ENCODE data around the gene STRN. TPM values are rescaled to one million over a fixed set of nuclear protein-coding genes. Genes with fewer than 3 reads are reported as not detected.

STRN gene
- total and polyA plus RNA-seq, 10 of the 15 experiments (the other 5 are each of a cell fraction or from before 2014, with no cell fraction given), result 1.00 to 19.2 (median 9.1) TPM

GRCh38 chr2:36805635-36806224 lies 160.6 kb downstream of the STRN start:
- Histone ChIP-seq H3K27me3 (replicated peaks in 1 of 2; ENCODE audit: control insufficient read depth in 2 of 2, insufficient read depth in 2 of 2, low read length in 1 of 2) (peaks cover 0 to 1% of the 10 kb centered on the region in 2 experiments; a peak in 2 of 4 replicates), H3K4me3 (no peak overlapping the region), H4K20me1 (ENCODE audit: control insufficient read depth, insufficient read depth) (no peaks in the 10 kb centered on the region), H3K79me2 (ENCODE audit: control insufficient read depth, insufficient read depth, low read length) (no peaks in the 10 kb centered on the region), H3K9ac (ENCODE audit: control insufficient read depth, insufficient read depth, low read length) (no peak overlapping the region), H3K4me1 (ENCODE audit: control insufficient read depth, insufficient read depth, low read length) (no peaks in the 10 kb centered on the region), H3K4me2 (ENCODE audit: control insufficient read depth, insufficient read depth) (no peak overlapping the region), H3K36me3 (ENCODE audit: control insufficient read depth in 2 of 2, insufficient read depth in 2 of 2, low read length in 1 of 2) (no peaks in the 10 kb centered on the region), H2AFZ (ENCODE audit: control insufficient read depth, low read depth, low read length) (no peak overlapping the region), H3K9me3 (replicated peaks; ENCODE audit: control insufficient read depth, insufficient read depth, low read length) (no peaks in the 10 kb centered on the region), H3K27ac (ENCODE audit: control insufficient read depth, insufficient read depth) (no peak overlapping the region)
- no TSS peak for BruUV-seq (replicated peaks)
- WGBS (ENCODE audit: insufficient coverage, insufficient replicate concordance, low lambda C conversion rate, missing lambda C conversion rate), result 13% methylated on average over 11 of the region's 11 CpGs
- SMC1A ChIA-PET (ENCODE audit: uncharacterized antibody, unreplicated experiment), result interaction anchor here (0.9 to 2.0 kb wide), 2 partner anchors 18 to 114 kb away, joined by 4 to 5 read pairs; no protein-coding TSS in a partner anchor
- DNase-seq (ENCODE audit: low read depth, low spot score) (no peak), FAIRE-seq (no peak), ATAC-seq (peak; percentile 86)
- intact Hi-C loops (cut with micrococcal nuclease; ENCODE audit: unreplicated experiment) (no loop called here), in situ Hi-C loops (cut with MboI) (no loop called here)
- POLR2A ChIA-PET, result no interaction called here
- CTCF ChIA-PET, result interaction anchor here (1.1 to 1.5 kb wide), 4 partner anchors 12 to 110 kb away, joined by 3 to 8 read pairs (median 4); no protein-coding TSS in a partner anchor
- 0 out of 2 replicates have a peak, but pooled peaks have one; percentile 20 for TF ChIP-seq HDGF (IDR thresholded peaks at IDR 0.05)
- TF ChIP-seq DPF2 (IDR thresholded peaks at IDR 0.05), result peak; percentile 46
- no peak for TF ChIP-seq NBN (IDR thresholded peaks at IDR 0.05)
- TF ChIP-seq IKZF1 (conservative IDR thresholded peaks at IDR 0.05), result 0 out of 2 replicates have a peak, but pooled peaks have one; percentile 18
- TF ChIP-seq USF2 (IDR thresholded peaks at IDR 0.05; ENCODE audit: borderline replicate concordance, low read depth, low read length), result no peak
- peak; percentile 44; the same call in 1 of the 2 replicates for TF ChIP-seq TCF12 (IDR thresholded peaks at IDR 0.05; ENCODE audit: low read depth, low read length)
- no peak for TF ChIP-seq SMAD5 (IDR thresholded peaks at IDR 0.05; ENCODE audit: low read depth)
- TF ChIP-seq MLLT1 (IDR thresholded peaks at IDR 0.05), result 0 out of 2 replicates have a peak, but pooled peaks have one; percentile 27
- TF ChIP-seq FOXM1 (IDR thresholded peaks at IDR 0.05; ENCODE audit: low read depth, low read length), result no peak
- TF ChIP-seq ELK1 (IDR thresholded peaks at IDR 0.05; ENCODE audit: low read depth, low read length), result no peak
- peak; percentile 80 for TF ChIP-seq MEF2B (IDR thresholded peaks at IDR 0.05; ENCODE audit: partially characterized antibody, poor library complexity, severe bottlenecking)
- no peak for TF ChIP-seq HCFC1 (IDR thresholded peaks at IDR 0.05; ENCODE audit: low read length)
- TF ChIP-seq KLF5 (IDR thresholded peaks at IDR 0.05; ENCODE audit: partially characterized antibody), result no peak
- RAD21 ChIA-PET (ENCODE audit: unreplicated experiment), result interaction anchor here (1.4 kb wide), 1 partner anchor 10 kb away, joined by 3 read pairs; no protein-coding TSS in a partner anchor

Data from GM12878 (cell line).